B cell (primary cell): ENCODE measurements around the gene CDC42. TPM values are rescaled to one million over a fixed set of nuclear protein-coding genes. Genes with fewer than 3 reads are reported as not detected.

ENCODE experiments used
- ATAC-seq: fragments of 200-7000 bp; cut with Tn5 transposase; one replicate; pipeline ENCODE4 v1.10.0; 2021; ENCODE audit warnings: low read depth, mild to moderate bottlenecking, moderate number of reproducible peaks, moderate library complexity
- CTCF ChIA-PET: fragments of 350-600 bp; sonication (Branson Sonifier 250); formaldehyde crosslinking; loops from one replicate; lab custom pipeline; 2021; ENCODE audit warnings: antibody characterized with exemption, inconsistent platforms; lab: Charles Lee
- POLR2A ChIA-PET: fragments of 350-600 bp; sonication (Branson Sonifier 250); formaldehyde crosslinking; loops from one replicate; lab custom pipeline; 2021; ENCODE audit warnings: antibody characterized with exemption; lab: Charles Lee
- DNase-seq: peaks from one replicate; pipeline ENCODE4 v3.0.0; 2013
- H2AFZ ChIP-seq: 2 replicates; pipeline ENCODE4 v1.6.1; 2012; ENCODE audit warnings: mild to moderate bottlenecking, low read depth, low read length; ENCODE audit not compliant: insufficient read depth, poor library complexity, severe bottlenecking
- H3K27ac ChIP-seq, 2 donors: 1 replicate in 1 of 2; 2 replicates in 1 of 2; pipeline ENCODE4 v1.5.1; 2012 to 2013; ENCODE audit warnings: low read length in 2 of 2, mild to moderate bottlenecking in 2 of 2, moderate library complexity in 1 of 2
- H3K27me3 ChIP-seq, 4 experiments: fragments of 200-600 bp in 1 of 4; sonication (generic) in 1 of 4; replicated peaks in 1 of 4; 1 replicate in 2 of 4; 2 replicates in 2 of 4; pipeline versions ENCODE4 v1.6.1 to v1.7.0; 2013 to 2016; ENCODE audit warnings: low read length in 3 of 4, mild to moderate bottlenecking in 2 of 4, mixed read lengths in 1 of 4, moderate library complexity in 1 of 4; ENCODE audit not compliant: insufficient read depth in 4 of 4, control insufficient read depth in 3 of 4; ENCODE audit errors: control extremely low read depth in 1 of 4
- H3K36me3 ChIP-seq, 2 experiments: replicated peaks in 1 of 2; 1 replicate in 1 of 2; 2 replicates in 1 of 2; pipeline versions ENCODE4 v1.6.1 to v1.7.1; 2013; ENCODE audit warnings: low read length in 1 of 2; ENCODE audit not compliant: insufficient read depth in 2 of 2, control insufficient read depth in 1 of 2; ENCODE audit errors: control extremely low read depth in 1 of 2, extremely low read depth in 1 of 2
- H3K4me1 ChIP-seq, 2 donors: fragments of 200-600 bp in 1 of 2; sonication (generic) in 1 of 2; 1 replicate in 1 of 2; 2 replicates in 1 of 2; pipeline versions ENCODE4 v1.5.1 to v1.6.1; 2013 to 2017; ENCODE audit warnings: low read length in 2 of 2; ENCODE audit not compliant: control insufficient read depth in 2 of 2, insufficient read depth in 2 of 2
- H3K4me2 ChIP-seq: replicated peaks from 2 replicates; pipeline ENCODE3; 2012; ENCODE audit warnings: mild to moderate bottlenecking, low read depth, low read length; ENCODE audit not compliant: poor library complexity, severe bottlenecking
- H3K4me3 ChIP-seq, 5 experiments: fragments of 200-600 bp in 1 of 5; sonication (generic) in 1 of 5; 1 replicate in 3 of 5; 2 replicates in 2 of 5; pipeline versions ENCODE4 v1.5.1 to v1.7.0; 2011 to 2016; ENCODE audit warnings: low read length in 4 of 5, mild to moderate bottlenecking in 4 of 5, low read depth in 2 of 5, control low read depth in 1 of 5, moderate library complexity in 1 of 5; ENCODE audit not compliant: insufficient read depth in 1 of 5; ENCODE audit errors: control extremely low read depth in 1 of 5, extremely low read depth in 1 of 5
- H3K79me2 ChIP-seq: fragments of 200-600 bp; sonication (generic); one replicate; pipeline ENCODE4 v1.6.0; 2016; ENCODE audit warnings: low read length; ENCODE audit not compliant: control insufficient read depth, insufficient read depth
- H3K9ac ChIP-seq: fragments of 200-600 bp; sonication (generic); 2 replicates; pipeline ENCODE4 v1.6.1; 2017; ENCODE audit warnings: mild to moderate bottlenecking, low read length, moderate library complexity
- H3K9me3 ChIP-seq, 3 donors: one replicate each; pipeline versions ENCODE4 v1.6.1 to v1.7.1; 2013; ENCODE audit warnings: low read length in 2 of 3; ENCODE audit not compliant: control insufficient read depth in 2 of 3, insufficient read depth in 1 of 3; ENCODE audit errors: control extremely low read depth in 1 of 3
- H4K20me1 ChIP-seq: 2 replicates; pipeline ENCODE4 v1.6.0; 2012; ENCODE audit warnings: mild to moderate bottlenecking, low read length; ENCODE audit not compliant: insufficient read depth, control insufficient read depth, poor library complexity, severe bottlenecking
- H3K27ac Mint-ChIP-seq: one replicate; pipeline ENCODE4 v1.8.0; 2021; ENCODE audit warnings: mixed read lengths
- H3K27me3 Mint-ChIP-seq: one replicate; pipeline ENCODE4 v1.8.0; 2021; ENCODE audit warnings: mixed read lengths
- H3K4me1 Mint-ChIP-seq: one replicate; pipeline ENCODE4 v1.8.0; 2021; ENCODE audit warnings: mixed read lengths
- H3K4me3 Mint-ChIP-seq: one replicate; pipeline ENCODE4 v1.8.0; 2021; ENCODE audit warnings: mixed read lengths
- H3K9me3 Mint-ChIP-seq: one replicate; pipeline ENCODE4 v1.8.0; 2022; ENCODE audit warnings: mixed read lengths; ENCODE audit not compliant: insufficient read depth
- CTCF ChIP-seq: fragments of 200-600 bp; IDR thresholded peaks from one replicate; pipeline ENCODE4 v1.8.0; 2022; ENCODE audit warnings: antibody characterized with exemption, mild to moderate bottlenecking
- EZH2 ChIP-seq: IDR thresholded peaks from 2 replicates; pipeline ENCODE4 v1.6.1; 2012; ENCODE audit warnings: borderline replicate concordance, low read depth, mild to moderate bottlenecking, moderate library complexity, low read length; ENCODE audit not compliant: insufficient read depth, poor library complexity, severe bottlenecking
- WGBS: methylation state at CpG from one replicate; pipeline ENCODE4 v1.1.5; 2013; ENCODE audit warnings: missing lambda C conversion rate; ENCODE audit not compliant: insufficient coverage; 5-methylcytosine and 5-hydroxymethylcytosine counted together
- intact Hi-C: fragments of 100-400 bp; cut with micrococcal nuclease; formaldehyde crosslinking; loops from one replicate; pipeline ENCODE4 v1.10.0; 2022
- polyA plus RNA-seq: library from polyadenylated mRNA; depleted of rRNA; stranded (reverse); fragments of >200 nt; gene quantifications from 2 replicates; pipeline ENCODE4 v1.2.3, GENCODE V29; 2012
- total RNA-seq, 2 donors: library from RNA; stranded (reverse); fragments of 120-200 nt in 1 of 2; gene quantifications; 1 replicate in 1 of 2; 2 replicates in 1 of 2; pipeline versions ENCODE4 v1.2.3 to v1.2.4, GENCODE V29; 2013 to 2022

Gene CDC42
- total and polyA plus RNA-seq, 2 donors (not counting 1 experiment from before 2014, with no cell fraction given), result 111 to 202 TPM

- no peak overlapping the region for H2AFZ ChIP-seq
- H3K4me3 ChIP-seq, result no peak overlapping the region
- no peak overlapping the region for H3K4me2 ChIP-seq
- H3K27ac Mint-ChIP-seq, result no peak overlapping the region
- intact Hi-C loops, result no loop called here
- TF ChIP-seq CTCF (no peak), EZH2 (no peak)
- H4K20me1 ChIP-seq, result peaks cover 8% of the 10 kb centered on the region
- no peak overlapping the region for H3K4me3 Mint-ChIP-seq
- peaks cover 0 to 38% (median 17%) of the 10 kb centered on the region in 4 experiments for H3K27me3 ChIP-seq
- ATAC-seq (no peak), DNase-seq (no peak)
- peaks cover 20% of the 10 kb centered on the region for H3K27me3 Mint-ChIP-seq
- H3K9me3 ChIP-seq, result no peaks in the 10 kb centered on the region
- H3K79me2 ChIP-seq, result no peaks in the 10 kb centered on the region
- H3K4me1 ChIP-seq, result peaks cover 14 to 22% of the 10 kb centered on the region in 2 donors
- H3K4me1 Mint-ChIP-seq, result peaks cover 22% of the 10 kb centered on the region
- POLR2A ChIA-PET, result no interaction called here
- WGBS, result 86% methylated on average over 14 of the region's 15 CpGs
- H3K9me3 Mint-ChIP-seq, result no peaks in the 10 kb centered on the region
- H3K36me3 ChIP-seq, result no peaks in the 10 kb centered on the region
- H3K9ac ChIP-seq, result no peak overlapping the region
- CTCF ChIA-PET, result interaction anchor here (1.4 kb wide), 1 partner anchor 8 kb away, joined by 3 read pairs; no protein-coding TSS in a partner anchor
- no peak overlapping the region for H3K27ac ChIP-seq
These were observed 86.6 kb downstream of the CDC42 start for GRCh38 chr1:22139066-22139594.

- Histone ChIP-seq H4K20me1 (peaks cover 8% of the 10 kb centered on the region), H3K4me3 (no peak overlapping the region), H2AFZ (no peak overlapping the region), H3K9me3 (no peaks in the 10 kb centered on the region), H3K4me1 (peaks cover 14 to 22% of the 10 kb centered on the region in 2 donors), H3K27me3 (peaks cover 0 to 42% (median 21%) of the 10 kb centered on the region in 4 experiments), H3K9ac (no peak overlapping the region), H3K36me3 (no peaks in the 10 kb centered on the region), H3K79me2 (no peaks in the 10 kb centered on the region), H3K4me2 (no peak overlapping the region), H3K27ac (no peak overlapping the region)
- no peak for TF ChIP-seq EZH2
- TF ChIP-seq CTCF, result no peak
- intact Hi-C loops, result no loop called here
- peaks cover 25% of the 10 kb centered on the region for H3K27me3 Mint-ChIP-seq
- H3K4me3 Mint-ChIP-seq, result no peak overlapping the region
- ChIA-PET CTCF (interaction anchor here (1.4 kb wide), 1 partner anchor 9 kb away, joined by 3 read pairs; no protein-coding TSS in a partner anchor), POLR2A (no interaction called here)
- WGBS, result 91% methylated on average over 12 of the region's 12 CpGs
- no peak overlapping the region for H3K27ac Mint-ChIP-seq
- ATAC-seq (no peak), DNase-seq (no peak)
- H3K9me3 Mint-ChIP-seq, result no peaks in the 10 kb centered on the region
- H3K4me1 Mint-ChIP-seq, result peaks cover 22% of the 10 kb centered on the region
These were observed 87.3 kb downstream of the CDC42 start for GRCh38 chr1:22139817-22140216.
